HUES6 (cell line): ENCODE measurements around the gene MYO7B.

ENCODE experiments used
- H3K27ac ChIP-seq: 2 replicates; pipeline ENCODE4 v1.7.0; 2013; ENCODE audit warnings: low read depth, mild to moderate bottlenecking, low read length, inconsistent platforms
- H3K27me3 ChIP-seq: 2 replicates; pipeline ENCODE4 v1.6.1; 2013; ENCODE audit warnings: low read length; ENCODE audit not compliant: control insufficient read depth, insufficient read depth
- H3K36me3 ChIP-seq: 2 replicates; pipeline ENCODE4 v1.6.1; 2013; ENCODE audit warnings: low read length; ENCODE audit not compliant: control insufficient read depth, insufficient read depth
- H3K4me1 ChIP-seq: 2 replicates; pipeline ENCODE4 v1.6.1; 2013; ENCODE audit warnings: low read length; ENCODE audit not compliant: control insufficient read depth, insufficient read depth
- H3K4me3 ChIP-seq: 2 replicates; pipeline ENCODE4 v1.5.1; 2013; ENCODE audit warnings: low read depth, low read length
- H3K9ac ChIP-seq: one replicate; pipeline ENCODE4 v1.6.1; 2013; ENCODE audit warnings: mild to moderate bottlenecking, low read length
- H3K9me3 ChIP-seq: 2 replicates; pipeline ENCODE4 v1.6.1; 2013; ENCODE audit warnings: low read depth, low read length; ENCODE audit not compliant: control insufficient read depth, insufficient read depth

MYO7B gene

GRCh38 chr2:127591221-127591923, 55.9 kb downstream of the MYO7B start:
- Histone ChIP-seq H3K4me1 (peaks cover 3% of the 10 kb centered on the region; the same call in 1 of the 2 replicates), H3K36me3 (no peaks in the 10 kb centered on the region), H3K27me3 (no peaks in the 10 kb centered on the region), H3K4me3 (no peak overlapping the region), H3K9ac (no peak overlapping the region), H3K27ac (no peak overlapping the region), H3K9me3 (no peaks in the 10 kb centered on the region; the same call in 1 of the 2 replicates)

GRCh38 chr2:127592761-127593227, 57.3 kb downstream of the MYO7B start:
- Histone ChIP-seq H3K27me3 (no peaks in the 10 kb centered on the region), H3K4me3 (no peak overlapping the region), H3K4me1 (peaks cover 3% of the 10 kb centered on the region; the same call in 1 of the 2 replicates), H3K36me3 (no peaks in the 10 kb centered on the region), H3K9ac (no peak overlapping the region), H3K27ac (no peak overlapping the region), H3K9me3 (no peaks in the 10 kb centered on the region; the same call in 1 of the 2 replicates)

DNA sequence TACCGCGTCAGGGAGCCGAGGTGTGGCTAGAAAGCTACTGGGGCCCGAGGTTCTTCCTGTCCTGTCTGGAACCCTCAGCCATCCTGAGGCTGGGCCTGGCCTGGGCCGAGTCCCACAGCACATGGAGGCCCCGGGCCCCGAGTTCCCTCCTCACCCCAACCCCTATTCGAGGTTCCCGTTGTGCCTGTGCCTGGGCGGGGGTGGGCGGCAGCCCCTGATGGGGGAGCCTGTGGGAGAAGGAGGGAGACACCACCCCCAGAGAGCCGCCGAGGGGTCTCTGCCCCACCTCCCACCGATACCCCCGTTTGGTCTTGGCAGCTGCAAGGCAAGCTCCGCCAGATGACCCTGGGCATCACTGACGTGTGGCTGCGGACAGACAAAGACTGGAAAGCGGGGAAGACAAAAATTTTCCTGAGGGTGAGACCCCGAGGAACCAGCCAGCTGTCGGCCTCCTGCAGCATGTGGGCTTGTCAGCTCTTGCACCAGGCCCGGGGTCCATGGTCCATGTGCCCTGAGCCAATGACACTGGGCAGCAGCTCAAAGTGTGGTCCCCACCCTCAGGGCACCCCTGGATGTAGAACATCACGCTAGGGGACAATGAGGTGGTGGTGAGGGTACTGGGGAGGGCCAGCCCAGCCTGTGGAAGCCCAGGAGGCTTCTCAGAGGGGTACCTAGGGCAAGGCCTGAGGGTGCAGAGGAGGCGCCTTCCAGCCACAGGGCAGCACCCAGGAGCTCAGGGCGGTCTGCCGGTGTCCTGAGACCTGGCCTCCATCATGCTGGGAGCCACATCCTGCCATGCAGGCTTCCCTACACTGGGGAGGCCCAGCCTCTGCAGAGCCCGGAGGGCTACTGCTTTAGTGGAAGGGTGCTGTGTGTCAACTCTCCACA, 58.0 kb downstream of the MYO7B start:
- Histone ChIP-seq H3K36me3 (no peaks in the 10 kb centered on the region), H3K4me1 (peaks cover 3% of the 10 kb centered on the region; the same call in 1 of the 2 replicates), H3K27ac (no peak overlapping the region), H3K27me3 (no peaks in the 10 kb centered on the region), H3K9ac (no peak overlapping the region), H3K9me3 (no peaks in the 10 kb centered on the region; the same call in 1 of the 2 replicates), H3K4me3 (no peak overlapping the region)

- Histone ChIP-seq H3K9me3 (no peaks in the 10 kb centered on the region; the same call in 1 of the 2 replicates), H3K4me3 (no peak overlapping the region), H3K27me3 (no peaks in the 10 kb centered on the region), H3K4me1 (peaks cover 3% of the 10 kb centered on the region; the same call in 1 of the 2 replicates), H3K36me3 (no peaks in the 10 kb centered on the region), H3K27ac (no peak overlapping the region), H3K9ac (no peak overlapping the region)
Observed at GRCh38 chr2:127594116-127594591, 58.7 kb downstream of the MYO7B start.

DNA sequence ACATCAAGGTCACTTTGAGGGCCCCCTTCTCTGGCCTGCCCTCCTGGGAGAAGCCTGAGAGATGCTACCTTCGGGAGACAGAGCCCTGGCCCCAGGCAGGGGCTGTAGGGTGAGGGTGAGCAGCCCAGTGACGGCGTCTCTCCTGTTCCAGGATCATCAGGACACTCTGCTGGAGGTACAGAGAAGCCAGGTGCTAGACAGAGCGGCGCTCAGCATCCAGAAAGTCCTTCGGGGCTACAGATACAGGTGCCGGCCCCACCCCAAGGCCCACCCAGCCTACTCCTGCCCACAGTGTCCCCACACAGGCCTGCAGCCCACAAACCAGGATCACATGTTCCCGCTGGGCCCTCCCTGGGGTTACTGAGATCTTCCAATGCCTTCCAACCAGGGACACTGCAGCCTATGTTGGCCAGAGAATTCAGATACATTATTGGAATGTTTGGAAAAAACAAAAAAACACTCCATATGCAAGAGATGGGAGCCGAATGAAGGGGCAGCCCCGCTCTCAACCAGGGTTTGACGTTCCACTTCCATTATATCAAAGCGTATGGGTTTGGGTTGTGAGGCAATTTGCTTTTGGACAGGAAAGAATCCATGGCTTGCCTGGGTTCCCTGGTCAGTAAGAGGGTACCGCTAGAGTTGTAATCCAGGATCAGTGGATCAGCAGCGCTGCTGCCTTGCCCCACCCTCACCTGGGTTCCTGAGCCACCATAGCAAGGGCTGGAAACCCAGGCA, 61.0 kb downstream of the MYO7B start:
- H3K9ac ChIP-seq, result no peak overlapping the region
- no peak overlapping the region for H3K4me3 ChIP-seq
- H3K36me3 ChIP-seq, result no peaks in the 10 kb centered on the region
- H3K9me3 ChIP-seq, result no peaks in the 10 kb centered on the region; the same call in 1 of the 2 replicates
- H3K4me1 ChIP-seq, result peaks cover 3% of the 10 kb centered on the region; the same call in 1 of the 2 replicates
- H3K27ac ChIP-seq, result no peak overlapping the region
- no peaks in the 10 kb centered on the region for H3K27me3 ChIP-seq

DNA sequence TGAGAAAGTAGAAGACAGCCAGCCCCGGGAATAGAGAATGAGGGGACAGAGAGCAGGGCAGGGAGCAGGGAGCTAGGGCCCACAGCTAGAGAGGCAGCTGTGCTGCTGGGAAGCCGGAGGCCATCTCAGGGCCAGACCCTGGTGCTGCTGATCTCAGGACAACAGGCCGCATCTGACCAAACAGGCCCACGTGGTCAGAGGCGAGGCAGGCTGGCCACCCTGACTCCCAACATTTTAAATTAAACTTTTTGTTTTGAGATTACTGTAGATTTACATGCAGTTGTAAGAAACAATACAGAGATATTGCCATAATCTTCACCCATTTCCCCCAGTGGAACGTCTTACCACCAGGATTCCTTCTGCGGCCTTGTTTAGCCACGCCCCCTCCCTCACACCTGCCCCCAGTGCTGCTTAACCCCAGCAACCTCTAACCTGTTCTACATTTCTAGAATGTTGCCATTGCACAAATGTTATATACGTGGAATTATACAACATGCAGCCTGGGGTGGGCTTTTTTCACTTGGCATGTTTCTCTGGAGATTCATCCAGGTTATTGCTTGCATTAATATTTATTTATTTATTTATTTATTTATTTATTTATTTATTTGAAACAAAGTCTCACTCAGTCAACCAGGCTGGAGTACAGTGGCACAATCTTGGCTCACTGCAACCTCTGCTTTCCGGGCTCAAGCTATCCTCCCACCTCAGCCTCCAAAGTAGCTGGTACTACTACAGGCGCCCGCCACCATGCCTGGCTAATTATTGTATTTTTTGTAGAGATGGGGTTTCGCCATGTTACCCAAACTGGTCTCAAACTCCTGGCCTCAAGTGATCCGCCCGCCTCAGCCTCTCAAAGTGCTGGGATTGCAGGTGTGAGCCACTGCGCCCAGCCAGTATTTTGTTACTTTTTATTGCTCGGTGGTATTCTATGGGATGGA, 61.8 kb downstream of the MYO7B start:
- H3K36me3 ChIP-seq, result no peaks in the 10 kb centered on the region
- H3K9me3 ChIP-seq, result no peaks in the 10 kb centered on the region; the same call in 1 of the 2 replicates
- no peak overlapping the region for H3K9ac ChIP-seq
- H3K4me3 ChIP-seq, result no peak overlapping the region
- no peaks in the 10 kb centered on the region for H3K4me1 ChIP-seq
- H3K27ac ChIP-seq, result no peak overlapping the region
- no peaks in the 10 kb centered on the region for H3K27me3 ChIP-seq

GRCh38 chr2:127597984-127598380, 62.5 kb downstream of the MYO7B start:
- H3K9me3 ChIP-seq, result peaks cover 1% of the 10 kb centered on the region; the same call in 1 of the 2 replicates
- no peak overlapping the region for H3K9ac ChIP-seq
- H3K36me3 ChIP-seq, result no peaks in the 10 kb centered on the region
- no peaks in the 10 kb centered on the region for H3K4me1 ChIP-seq
- H3K27me3 ChIP-seq, result no peaks in the 10 kb centered on the region
- H3K4me3 ChIP-seq, result no peak overlapping the region
- H3K27ac ChIP-seq, result no peak overlapping the region

- H3K27me3 ChIP-seq, result no peaks in the 10 kb centered on the region
- no peak overlapping the region for H3K27ac ChIP-seq
- no peak overlapping the region for H3K9ac ChIP-seq
- H3K4me1 ChIP-seq, result no peaks in the 10 kb centered on the region
- no peak overlapping the region for H3K4me3 ChIP-seq
- no peaks in the 10 kb centered on the region for H3K36me3 ChIP-seq
- H3K9me3 ChIP-seq, result peaks cover 4% of the 10 kb centered on the region; the same call in 1 of the 2 replicates
Observed at GRCh38 chr2:127598711-127599110, 63.2 kb downstream of the MYO7B start.

- H3K4me3 ChIP-seq, result no peak overlapping the region
Observed at GRCh38 chr2:127599211-127599610, 63.7 kb downstream of the MYO7B start.

GRCh38 chr2:127604986-127605385, 69.5 kb downstream of the MYO7B start:
- Histone ChIP-seq H3K9me3 (peaks cover 4% of the 10 kb centered on the region; the same call in 1 of the 2 replicates), H3K36me3 (no peaks in the 10 kb centered on the region), H3K27me3 (no peaks in the 10 kb centered on the region; the same call in 1 of the 2 replicates), H3K4me3 (no peak overlapping the region), H3K9ac (no peak overlapping the region), H3K4me1 (no peaks in the 10 kb centered on the region), H3K27ac (no peak overlapping the region)

More at GRCh38 chr2:127599211-127599610, 63.7 kb downstream of the MYO7B start:
- no peaks in the 10 kb centered on the region for H3K4me1 ChIP-seq
- H3K27ac ChIP-seq, result no peak overlapping the region
- no peak overlapping the region for H3K9ac ChIP-seq
- peaks cover 4% of the 10 kb centered on the region; the same call in 1 of the 2 replicates for H3K9me3 ChIP-seq
- H3K36me3 ChIP-seq, result no peaks in the 10 kb centered on the region
- no peaks in the 10 kb centered on the region for H3K27me3 ChIP-seq
